Activated CD8-positive, alpha-beta memory T cell treated with anti-CD3 and anti-CD28 coated beads for 36 hours (primary cell): ENCODE results near the gene ASCL5. TPM values are rescaled to one million over a fixed set of nuclear protein-coding genes. Genes with fewer than 3 reads are reported as not detected.

ENCODE experiments used
- CTCF ChIA-PET: fragments of 350-600 bp; sonication (Branson Sonifier 250); formaldehyde crosslinking; loops from one replicate; lab custom pipeline; 2021; ENCODE audit warnings: antibody characterized with exemption; lab: Charles Lee
- POLR2A ChIA-PET: fragments of 350-600 bp; sonication (Branson Sonifier 250); formaldehyde crosslinking; loops from one replicate; lab custom pipeline; 2021; ENCODE audit warnings: antibody characterized with exemption; lab: Charles Lee
- total RNA-seq, 2 experiments: library from RNA; stranded (reverse); gene quantifications; one replicate each; pipeline ENCODE4 v1.2.3, GENCODE V29; 2021

ASCL5 gene
- total RNA-seq, 2 experiments from 2014 or later: not detected

- ChIA-PET CTCF (interaction anchor here (1.1 kb wide), 1 partner anchor 118 kb away, joined by 3 read pairs; no protein-coding TSS in a partner anchor), POLR2A (no interaction called here)
These were observed 29.8 kb downstream of the ASCL5 start for GRCh38 chr1:201096977-201097856.

- CTCF ChIA-PET: interaction anchor here (1.1 kb wide), 1 partner anchor 117 kb away, joined by 3 read pairs; no protein-coding TSS in a partner anchor
- POLR2A ChIA-PET: no interaction called here
These were observed 30.9 kb downstream of the ASCL5 start for GRCh38 chr1:201096041-201096461.

- POLR2A ChIA-PET: no interaction called here
- CTCF ChIA-PET: interaction anchor here (1.1 kb wide), 1 partner anchor 116 kb away, joined by 3 read pairs; no protein-coding TSS in a partner anchor
These were observed 31.4 kb downstream of the ASCL5 start for GRCh38 chr1:201095581-201095980.

- ChIA-PET POLR2A (no interaction called here), CTCF (interaction anchor here (0.7 kb wide), 1 partner anchor 14 kb away, joined by 3 read pairs; no protein-coding TSS in a partner anchor)
These were observed 32.2 kb downstream of the ASCL5 start for GRCh38 chr1:201094832-201095231.

GRCh38 chr1:201093962-201094361 is 33.0 kb downstream of the ASCL5 start:
- POLR2A ChIA-PET: no interaction called here
- CTCF ChIA-PET: no interaction called here

GRCh38 chr1:201093561-201093960 is 33.4 kb downstream of the ASCL5 start:
- ChIA-PET CTCF (no interaction called here), POLR2A (no interaction called here)

- CTCF ChIA-PET: no interaction called here
These were observed 34.2 kb downstream of the ASCL5 start for GRCh38 chr1:201092738-201093137.

GRCh38 chr1:201091256-201091655 is 35.7 kb downstream of the ASCL5 start:
- CTCF ChIA-PET: interaction anchor here (1.1 kb wide), 1 partner anchor 28 kb away, joined by 3 read pairs; no protein-coding TSS in a partner anchor
- POLR2A ChIA-PET: no interaction called here

More at GRCh38 chr1:201092738-201093137, 34.2 kb downstream of the ASCL5 start:
- POLR2A ChIA-PET: no interaction called here

- ChIA-PET CTCF (interaction anchor here (1.1 kb wide), 1 partner anchor 28 kb away, joined by 3 read pairs; no protein-coding TSS in a partner anchor), POLR2A (no interaction called here)
These were observed 36.4 kb downstream of the ASCL5 start for GRCh38 chr1:201090541-201090940.

GRCh38 chr1:201089596-201089995 is 37.4 kb downstream of the ASCL5 start:
- POLR2A ChIA-PET: no interaction called here
- CTCF ChIA-PET: no interaction called here

GRCh38 chr1:201088901-201089525 is 38.0 kb downstream of the ASCL5 start:
- CTCF ChIA-PET: no interaction called here
- POLR2A ChIA-PET: no interaction called here

GRCh38 chr1:201088395-201088794 is 38.6 kb downstream of the ASCL5 start:
- POLR2A ChIA-PET: no interaction called here

GRCh38 chr1:201085902-201086735 is 40.9 kb downstream of the ASCL5 start:
- CTCF ChIA-PET: interaction anchor here (0.7 to 2.5 kb wide), 7 partner anchors 13 to 137 kb away, joined by 3 to 9 read pairs (median 5); no protein-coding TSS in a partner anchor
- POLR2A ChIA-PET: interaction anchor here (0.6 kb wide), 1 partner anchor 65 kb away, joined by 4 read pairs; no protein-coding TSS in a partner anchor

More at GRCh38 chr1:201088395-201088794, 38.6 kb downstream of the ASCL5 start:
- CTCF ChIA-PET: no interaction called here

GRCh38 chr1:201084295-201084694 is 42.7 kb downstream of the ASCL5 start:
- CTCF ChIA-PET: interaction anchor here (1.3 to 1.5 kb wide), 2 partner anchors 29 to 35 kb away, joined by 4 read pairs; no protein-coding TSS in a partner anchor
- POLR2A ChIA-PET: no interaction called here

GRCh38 chr1:201083741-201084140 is 43.2 kb downstream of the ASCL5 start:
- CTCF ChIA-PET: interaction anchor here (1.2 to 1.5 kb wide), 2 partner anchors 30 to 35 kb away, joined by 4 read pairs; no protein-coding TSS in a partner anchor
- POLR2A ChIA-PET: no interaction called here

- CTCF ChIA-PET: interaction anchor here (0.6 to 1.3 kb wide), 4 partner anchors 33 to 221 kb away, joined by 3 to 4 read pairs (median 3); no protein-coding TSS in a partner anchor
- POLR2A ChIA-PET: interaction anchor here (0.6 kb wide), 1 partner anchor 74 kb away, joined by 3 read pairs; the partner anchor contains the start of gene TMEM9
These were observed 46.8 kb downstream of the ASCL5 start for GRCh38 chr1:201080135-201080534.

GRCh38 chr1:201077736-201078135 is 49.2 kb downstream of the ASCL5 start:
- POLR2A ChIA-PET: no interaction called here
- CTCF ChIA-PET: no interaction called here

- ChIA-PET POLR2A (no interaction called here), CTCF (no interaction called here)
These were observed 49.9 kb downstream of the ASCL5 start for GRCh38 chr1:201077116-201077515.

- POLR2A ChIA-PET: no interaction called here
- CTCF ChIA-PET: no interaction called here
These were observed 50.9 kb downstream of the ASCL5 start for GRCh38 chr1:201076092-201076491.
